PFSK-1 (cell line): ENCODE measurements around the gene MAP2K6.

Experiments used
- FOXP2 ChIP-seq: optimal IDR thresholded peaks from 2 replicates; pipeline ENCODE3; 2011; ENCODE audit warnings: borderline replicate concordance, control low read depth, inconsistent platforms; ENCODE audit not compliant: insufficient read depth; ENCODE audit errors: extremely low read length, extremely low read depth
- POLR2AphosphoS5 ChIP-seq: IDR thresholded peaks from 2 replicates; pipeline ENCODE4 v1.6.1; 2012; ENCODE audit warnings: low read depth, mild to moderate bottlenecking, control low read depth, low read length, moderate library complexity
- SIN3A ChIP-seq: IDR thresholded peaks from 2 replicates; pipeline ENCODE4 v1.6.1; 2012; ENCODE audit warnings: mild to moderate bottlenecking, low read length, moderate library complexity, borderline replicate concordance; ENCODE audit not compliant: insufficient read depth
- TAF1 ChIP-seq: IDR thresholded peaks from 2 replicates; pipeline ENCODE4 v1.6.1; 2012; ENCODE audit warnings: low read length, control low read depth, borderline replicate concordance; ENCODE audit not compliant: insufficient read depth
- TF ChIP-seq, protein P1 (sequence below), 2 experiments: IDR thresholded peaks; 2 replicates each; pipeline versions ENCODE4 v1.6.1 to v1.8.0; 2011 to 2012; ENCODE audit warnings: low read depth in 2 of 2, low read length in 2 of 2, control low read depth in 1 of 2, inconsistent platforms in 1 of 2, mild to moderate bottlenecking in 1 of 2, moderate library complexity in 1 of 2; ENCODE audit not compliant: insufficient read depth in 1 of 2

DNA sequence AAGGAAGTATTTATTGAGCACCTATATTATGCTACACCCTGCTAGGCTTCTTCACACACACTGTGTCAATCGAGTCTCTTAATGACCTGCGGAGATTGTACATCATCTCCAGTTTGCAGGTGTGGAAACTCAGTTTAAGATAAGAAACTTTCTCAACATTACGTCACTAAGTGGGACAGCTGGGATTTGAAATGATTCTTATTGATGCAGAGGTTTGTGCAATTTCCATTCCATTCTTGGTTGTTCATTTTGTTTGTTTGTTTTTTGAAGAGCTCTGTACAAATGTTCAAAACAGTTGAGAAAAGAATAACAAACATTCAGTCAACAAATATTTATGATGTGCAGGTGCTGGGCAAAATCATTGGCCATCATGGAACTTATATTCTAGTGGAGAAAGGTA, 84.8 kb downstream of the MAP2K6 start:
- TF ChIP-seq, protein P1, sequence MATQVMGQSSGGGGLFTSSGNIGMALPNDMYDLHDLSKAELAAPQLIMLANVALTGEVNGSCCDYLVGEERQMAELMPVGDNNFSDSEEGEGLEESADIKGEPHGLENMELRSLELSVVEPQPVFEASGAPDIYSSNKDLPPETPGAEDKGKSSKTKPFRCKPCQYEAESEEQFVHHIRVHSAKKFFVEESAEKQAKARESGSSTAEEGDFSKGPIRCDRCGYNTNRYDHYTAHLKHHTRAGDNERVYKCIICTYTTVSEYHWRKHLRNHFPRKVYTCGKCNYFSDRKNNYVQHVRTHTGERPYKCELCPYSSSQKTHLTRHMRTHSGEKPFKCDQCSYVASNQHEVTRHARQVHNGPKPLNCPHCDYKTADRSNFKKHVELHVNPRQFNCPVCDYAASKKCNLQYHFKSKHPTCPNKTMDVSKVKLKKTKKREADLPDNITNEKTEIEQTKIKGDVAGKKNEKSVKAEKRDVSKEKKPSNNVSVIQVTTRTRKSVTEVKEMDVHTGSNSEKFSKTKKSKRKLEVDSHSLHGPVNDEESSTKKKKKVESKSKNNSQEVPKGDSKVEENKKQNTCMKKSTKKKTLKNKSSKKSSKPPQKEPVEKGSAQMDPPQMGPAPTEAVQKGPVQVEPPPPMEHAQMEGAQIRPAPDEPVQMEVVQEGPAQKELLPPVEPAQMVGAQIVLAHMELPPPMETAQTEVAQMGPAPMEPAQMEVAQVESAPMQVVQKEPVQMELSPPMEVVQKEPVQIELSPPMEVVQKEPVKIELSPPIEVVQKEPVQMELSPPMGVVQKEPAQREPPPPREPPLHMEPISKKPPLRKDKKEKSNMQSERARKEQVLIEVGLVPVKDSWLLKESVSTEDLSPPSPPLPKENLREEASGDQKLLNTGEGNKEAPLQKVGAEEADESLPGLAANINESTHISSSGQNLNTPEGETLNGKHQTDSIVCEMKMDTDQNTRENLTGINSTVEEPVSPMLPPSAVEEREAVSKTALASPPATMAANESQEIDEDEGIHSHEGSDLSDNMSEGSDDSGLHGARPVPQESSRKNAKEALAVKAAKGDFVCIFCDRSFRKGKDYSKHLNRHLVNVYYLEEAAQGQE (IDR thresholded peaks at IDR 0.05; ENCODE audit: insufficient read depth in 1 of 2, low read depth in 2 of 2, low read length in 2 of 2) = no peak
- TF ChIP-seq POLR2AphosphoS5 (no peak), SIN3A (no peak), TAF1 (no peak), FOXP2 (no peak)
